Endothelial cell of umbilical vein (primary cell): Measurements from ENCODE around the gene NPNT. TPM values are rescaled to one million over a fixed set of nuclear protein-coding genes. Genes with fewer than 3 reads are reported as not detected.

Source experiments
- BruUV-seq: library from RNA; stranded (reverse); fragments of 400-500 nt; replicated peaks from 2 replicates; lab custom pipeline; 2021; lab: Mats Ljungman, UMichigan
- CTCF ChIA-PET: fragments of 300-600, 350-600 bp; sonication (Branson Sonifier 250); formaldehyde crosslinking; loops from one replicate; lab custom pipeline; 2021; ENCODE audit warnings: antibody characterized with exemption, inconsistent platforms; lab: Charles Lee
- POLR2A ChIA-PET: fragments of 300-600, 350-600 bp; sonication (Branson Sonifier 250); formaldehyde crosslinking; loops from one replicate; lab custom pipeline; 2021; ENCODE audit warnings: antibody characterized with exemption, inconsistent platforms; lab: Charles Lee
- DNase-seq: peaks from one replicate; pipeline ENCODE4 v3.0.0-alpha.2; 2011; ENCODE audit warnings: low read depth, low spot score
- FAIRE-seq: peaks from 2 replicates; lab custom pipeline; 2011; peaks lifted over from hg19 to GRCh38; lab: Jason Lieb, UNC
- H2AFZ ChIP-seq: 2 replicates; pipeline ENCODE4 v1.6.0; 2012; ENCODE audit warnings: low read depth, low read length, control low read depth, inconsistent platforms
- H3K27ac ChIP-seq: 2 replicates; pipeline ENCODE4 v1.5.1; 2011; ENCODE audit warnings: low read depth, mild to moderate bottlenecking, control low read depth, low read length, moderate library complexity; ENCODE audit not compliant: insufficient read depth
- H3K27me3 ChIP-seq, 2 experiments: 2 replicates each; pipeline versions ENCODE4 v1.6.0 to v1.6.1; 2011; ENCODE audit warnings: low read length in 2 of 2, mixed read lengths in 1 of 2; ENCODE audit not compliant: control insufficient read depth in 2 of 2, insufficient read depth in 2 of 2
- H3K36me3 ChIP-seq, 2 experiments: 2 replicates in 1 of 2; 3 replicates in 1 of 2; pipeline ENCODE4 v1.5.1; 2011; ENCODE audit warnings: low read length in 2 of 2, mild to moderate bottlenecking in 1 of 2, moderate library complexity in 1 of 2; ENCODE audit not compliant: control insufficient read depth in 2 of 2, insufficient read depth in 2 of 2; ENCODE audit errors: extremely low read depth in 1 of 2
- H3K4me1 ChIP-seq: 3 replicates; pipeline ENCODE4 v1.5.1; 2011; ENCODE audit warnings: mild to moderate bottlenecking, low read length; ENCODE audit not compliant: control insufficient read depth, insufficient read depth; ENCODE audit errors: extremely low read depth
- H3K4me2 ChIP-seq: 2 replicates; pipeline ENCODE4 v1.6.1; 2011; ENCODE audit warnings: low read length, control low read depth, mixed read lengths; ENCODE audit not compliant: insufficient read depth
- H3K4me3 ChIP-seq, 3 experiments: fragments of 200-600 bp in 1 of 3; sonication (generic), shearing (Covaris generic) in 1 of 3; replicated peaks in 1 of 3; 2 replicates each; pipeline ENCODE4 v1.5.1; 2011 to 2016; ENCODE audit warnings: control low read depth in 3 of 3, low read length in 3 of 3, mild to moderate bottlenecking in 2 of 3, inconsistent platforms in 1 of 3, low read depth in 1 of 3, moderate library complexity in 1 of 3; ENCODE audit not compliant: insufficient read depth in 1 of 3
- H3K79me2 ChIP-seq: 2 replicates; pipeline ENCODE4 v1.6.0; 2012; ENCODE audit warnings: low read length, inconsistent platforms; ENCODE audit not compliant: control insufficient read depth, insufficient read depth
- H3K9ac ChIP-seq: replicated peaks from 2 replicates; pipeline ENCODE3; 2011; ENCODE audit warnings: low read length, control low read depth; ENCODE audit not compliant: insufficient read depth; ENCODE audit errors: extremely low read depth
- H3K9me1 ChIP-seq: replicated peaks from 3 replicates; pipeline ENCODE4 v1.6.0; 2011; ENCODE audit warnings: mild to moderate bottlenecking, low read length; ENCODE audit not compliant: control insufficient read depth, insufficient read depth; ENCODE audit errors: extremely low read depth
- H3K9me3 ChIP-seq: replicated peaks from 2 replicates; pipeline ENCODE4 v1.5.1; 2012; ENCODE audit warnings: low read length, inconsistent platforms; ENCODE audit not compliant: control insufficient read depth, insufficient read depth
- H4K20me1 ChIP-seq: replicated peaks from 2 replicates; pipeline ENCODE3; 2011; ENCODE audit warnings: mild to moderate bottlenecking, low read length; ENCODE audit not compliant: control insufficient read depth, insufficient read depth; ENCODE audit errors: extremely low read depth
- CTCF ChIP-seq, 2 donors: IDR thresholded peaks; 1 replicate in 1 of 2; 2 replicates in 1 of 2; pipeline ENCODE4 v1.5.1; 2011; ENCODE audit warnings: low read length in 2 of 2, mild to moderate bottlenecking in 2 of 2, moderate library complexity in 2 of 2, control low read depth in 1 of 2, inconsistent platforms in 1 of 2, low read depth in 1 of 2; ENCODE audit not compliant: insufficient read depth in 1 of 2; ENCODE audit errors: extremely low read depth in 1 of 2
- EZH2 ChIP-seq: IDR thresholded peaks from 2 replicates; pipeline ENCODE4 v1.6.1; 2012; ENCODE audit warnings: borderline replicate concordance, low read depth, mild to moderate bottlenecking, moderate library complexity, low read length, inconsistent platforms; ENCODE audit not compliant: severe bottlenecking
- FOS ChIP-seq: IDR thresholded peaks from 2 replicates; pipeline ENCODE4 v1.6.1; 2011; ENCODE audit warnings: mild to moderate bottlenecking, low read length, moderate library complexity, borderline replicate concordance; ENCODE audit not compliant: insufficient read depth
- GATA2 ChIP-seq: IDR thresholded peaks from 2 replicates; pipeline ENCODE4 v1.7.0; 2011; ENCODE audit warnings: low read depth, mild to moderate bottlenecking, moderate library complexity, mixed read lengths, low read length; ENCODE audit not compliant: insufficient read length, insufficient read depth
- JUN ChIP-seq: IDR thresholded peaks from 2 replicates; pipeline ENCODE4 v1.6.1; 2011; ENCODE audit warnings: borderline replicate concordance, low read depth; ENCODE audit not compliant: insufficient read length, insufficient read depth
- MAX ChIP-seq: IDR thresholded peaks from 2 replicates; pipeline ENCODE4 v1.6.1; 2011; ENCODE audit not compliant: insufficient read depth, insufficient read length
- MYC ChIP-seq: IDR thresholded peaks from one replicate; pipeline ENCODE4 v1.6.1; 2011; ENCODE audit warnings: mild to moderate bottlenecking, low read depth, low read length
- POLR2A ChIP-seq: IDR thresholded peaks from 2 replicates; pipeline ENCODE4 v1.6.1; 2012; ENCODE audit warnings: low read depth, mild to moderate bottlenecking, control low read depth, low read length
- POLR2AphosphoS5 ChIP-seq: IDR thresholded peaks from 2 replicates; pipeline ENCODE4 v1.6.1; 2012; ENCODE audit warnings: low read depth, mild to moderate bottlenecking, control low read depth, low read length, moderate library complexity; ENCODE audit not compliant: insufficient read depth
- dilution Hi-C: fragments of 300-500 bp; cut with MboI; formaldehyde crosslinking; loops from one replicate; pipeline ENCODE4 v1.15.0; 2019; ENCODE audit warnings: low sequenced_read_pairs; ENCODE audit not compliant: extremely low pct_ligation_motif_present
- intact Hi-C: fragments of 100-400 bp; cut with micrococcal nuclease; formaldehyde crosslinking; loops from one replicate; pipeline ENCODE4 v1.10.0; 2022
- polyA plus RNA-seq, 4 experiments: library from polyadenylated mRNA; depleted of rRNA in 3 of 4; stranded (reverse) in 3 of 4; unstranded in 1 of 4; fragments of >200 nt; gene quantifications; 2 replicates each; pipeline versions ENCODE4 v1.2.1 to v1.2.3, GENCODE V29; 2011 to 2012; ENCODE audit warnings: missing spikeins in 1 of 4
- total RNA-seq: library from RNA; stranded (reverse); gene quantifications from 2 replicates; pipeline ENCODE4 v1.2.3, GENCODE V29; 2021

The NPNT gene
- total and polyA plus RNA-seq, 2 donors (not counting 3 experiments of a cell fraction or from before 2014, with no cell fraction given): not detected

GRCh38 chr4:105887508-105887907 lies 7.8 kb upstream of the NPNT start:
- dilution Hi-C loops (no loop called here), intact Hi-C loops (no loop called here)
- no peak for FAIRE-seq
- no peaks in the 10 kb centered on the region for H4K20me1 ChIP-seq
- ChIA-PET POLR2A (no interaction called here), CTCF (no interaction called here)
- no peak overlapping the region for H3K4me2 ChIP-seq
- no peak overlapping the region for H3K4me3 ChIP-seq
- no peak overlapping the region for H3K27ac ChIP-seq
- H3K9me1 ChIP-seq: no peaks in the 10 kb centered on the region
- H3K36me3 ChIP-seq: no peaks in the 10 kb centered on the region
- no TSS peak for BruUV-seq
- no peak overlapping the region for H3K9ac ChIP-seq
- no peaks in the 10 kb centered on the region for H3K4me1 ChIP-seq
- no peaks in the 10 kb centered on the region for H3K79me2 ChIP-seq
- peaks cover 8 to 16% of the 10 kb centered on the region in 2 experiments for H3K27me3 ChIP-seq
- DNase-seq: no peak
- H2AFZ ChIP-seq: no peak overlapping the region
- TF ChIP-seq EZH2 (no peak), MAX (no peak), MYC (no peak), POLR2AphosphoS5 (no peak), POLR2A (no peak)
- H3K9me3 ChIP-seq: no peaks in the 10 kb centered on the region

GRCh38 chr4:105895583-105896460 lies 551 bp downstream of the NPNT start:
- Histone ChIP-seq H3K9me1 (no peaks in the 10 kb centered on the region), H3K9ac (no peak overlapping the region), H3K79me2 (no peaks in the 10 kb centered on the region), H3K4me1 (peaks cover 8% of the 10 kb centered on the region), H3K4me3 (peak overlapping the region in 2 of 3 experiments; percentile 14 to 31), H4K20me1 (no peaks in the 10 kb centered on the region), H3K27me3 (peaks cover 60 to 90% of the 10 kb centered on the region in 2 experiments), H3K4me2 (peak overlapping the region; percentile 38), H3K36me3 (no peaks in the 10 kb centered on the region), H3K9me3 (no peaks in the 10 kb centered on the region), H2AFZ (peak overlapping the region; percentile 23), H3K27ac (no peak overlapping the region)
- DNase-seq: no peak
- CTCF ChIA-PET: no interaction called here
- no TSS peak for BruUV-seq
- intact Hi-C loops (no loop called here), dilution Hi-C loops (no loop called here)
- no peak for FAIRE-seq
- TF ChIP-seq POLR2AphosphoS5 (no peak), POLR2A (no peak), JUN (no peak), MAX (no peak), CTCF (IDR thresholded peaks at IDR 0.05; ENCODE audit: extremely low read depth in 1 of 2, insufficient read depth in 1 of 2, low read depth in 1 of 2, low read length in 2 of 2) (no peak), EZH2 (peak; percentile 77), GATA2 (no peak), MYC (no peak), FOS (no peak)
- POLR2A ChIA-PET: no interaction called here
